PFSK-1 (cell line): Measurements from ENCODE around the gene TAOK3.

Experiments
- FOXP2 ChIP-seq: optimal IDR thresholded peaks from 2 replicates; pipeline ENCODE3; 2011; ENCODE audit warnings: borderline replicate concordance, control low read depth, inconsistent platforms; ENCODE audit not compliant: insufficient read depth; ENCODE audit errors: extremely low read length, extremely low read depth
- POLR2AphosphoS5 ChIP-seq: IDR thresholded peaks from 2 replicates; pipeline ENCODE4 v1.6.1; 2012; ENCODE audit warnings: low read depth, mild to moderate bottlenecking, control low read depth, low read length, moderate library complexity
- SIN3A ChIP-seq: IDR thresholded peaks from 2 replicates; pipeline ENCODE4 v1.6.1; 2012; ENCODE audit warnings: mild to moderate bottlenecking, low read length, moderate library complexity, borderline replicate concordance; ENCODE audit not compliant: insufficient read depth
- TAF1 ChIP-seq: IDR thresholded peaks from 2 replicates; pipeline ENCODE4 v1.6.1; 2012; ENCODE audit warnings: low read length, control low read depth, borderline replicate concordance; ENCODE audit not compliant: insufficient read depth
- TF ChIP-seq, protein P1 (sequence below), 2 experiments: IDR thresholded peaks; 2 replicates each; pipeline versions ENCODE4 v1.6.1 to v1.8.0; 2011 to 2012; ENCODE audit warnings: low read depth in 2 of 2, low read length in 2 of 2, control low read depth in 1 of 2, inconsistent platforms in 1 of 2, mild to moderate bottlenecking in 1 of 2, moderate library complexity in 1 of 2; ENCODE audit not compliant: insufficient read depth in 1 of 2

TAOK3 gene

DNA sequence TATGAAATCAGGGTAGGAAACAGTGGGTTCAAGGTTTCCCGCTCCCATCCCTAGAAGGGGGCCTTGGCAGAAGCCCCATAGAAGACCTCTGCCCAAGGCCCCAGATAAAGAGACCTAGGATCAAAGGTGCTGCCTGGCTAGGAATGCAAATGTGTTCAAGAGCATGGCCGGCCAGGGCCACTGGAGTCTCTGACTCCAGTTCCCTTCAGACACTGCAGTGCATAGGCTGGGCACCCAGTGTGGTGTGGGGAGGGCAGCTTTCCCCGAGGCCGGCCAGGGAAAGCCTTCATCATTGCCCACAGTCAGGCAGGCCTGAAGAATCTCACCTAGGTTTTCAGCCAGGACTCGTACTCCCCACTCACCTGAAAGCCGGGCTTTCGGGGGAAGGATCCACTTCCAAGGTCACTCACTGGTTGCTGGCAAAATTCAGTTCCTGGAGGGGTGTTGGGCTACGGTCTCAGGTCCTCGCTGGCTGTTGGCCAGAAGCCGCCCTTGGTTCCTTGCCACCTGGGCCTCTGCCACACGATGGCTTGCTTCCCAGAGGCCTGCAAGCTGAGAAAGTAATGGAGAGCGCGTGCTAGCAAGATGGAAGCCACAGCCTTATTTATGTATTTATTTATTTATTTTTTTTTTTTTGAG lies 246.5 kb downstream of the TAOK3 start:
- TF ChIP-seq POLR2AphosphoS5 (no peak), FOXP2 (no peak), TAF1 (no peak), SIN3A (no peak)
- TF ChIP-seq, protein P1, sequence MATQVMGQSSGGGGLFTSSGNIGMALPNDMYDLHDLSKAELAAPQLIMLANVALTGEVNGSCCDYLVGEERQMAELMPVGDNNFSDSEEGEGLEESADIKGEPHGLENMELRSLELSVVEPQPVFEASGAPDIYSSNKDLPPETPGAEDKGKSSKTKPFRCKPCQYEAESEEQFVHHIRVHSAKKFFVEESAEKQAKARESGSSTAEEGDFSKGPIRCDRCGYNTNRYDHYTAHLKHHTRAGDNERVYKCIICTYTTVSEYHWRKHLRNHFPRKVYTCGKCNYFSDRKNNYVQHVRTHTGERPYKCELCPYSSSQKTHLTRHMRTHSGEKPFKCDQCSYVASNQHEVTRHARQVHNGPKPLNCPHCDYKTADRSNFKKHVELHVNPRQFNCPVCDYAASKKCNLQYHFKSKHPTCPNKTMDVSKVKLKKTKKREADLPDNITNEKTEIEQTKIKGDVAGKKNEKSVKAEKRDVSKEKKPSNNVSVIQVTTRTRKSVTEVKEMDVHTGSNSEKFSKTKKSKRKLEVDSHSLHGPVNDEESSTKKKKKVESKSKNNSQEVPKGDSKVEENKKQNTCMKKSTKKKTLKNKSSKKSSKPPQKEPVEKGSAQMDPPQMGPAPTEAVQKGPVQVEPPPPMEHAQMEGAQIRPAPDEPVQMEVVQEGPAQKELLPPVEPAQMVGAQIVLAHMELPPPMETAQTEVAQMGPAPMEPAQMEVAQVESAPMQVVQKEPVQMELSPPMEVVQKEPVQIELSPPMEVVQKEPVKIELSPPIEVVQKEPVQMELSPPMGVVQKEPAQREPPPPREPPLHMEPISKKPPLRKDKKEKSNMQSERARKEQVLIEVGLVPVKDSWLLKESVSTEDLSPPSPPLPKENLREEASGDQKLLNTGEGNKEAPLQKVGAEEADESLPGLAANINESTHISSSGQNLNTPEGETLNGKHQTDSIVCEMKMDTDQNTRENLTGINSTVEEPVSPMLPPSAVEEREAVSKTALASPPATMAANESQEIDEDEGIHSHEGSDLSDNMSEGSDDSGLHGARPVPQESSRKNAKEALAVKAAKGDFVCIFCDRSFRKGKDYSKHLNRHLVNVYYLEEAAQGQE (IDR thresholded peaks at IDR 0.05; ENCODE audit: insufficient read depth in 1 of 2, low read depth in 2 of 2, low read length in 2 of 2) = no peak

DNA sequence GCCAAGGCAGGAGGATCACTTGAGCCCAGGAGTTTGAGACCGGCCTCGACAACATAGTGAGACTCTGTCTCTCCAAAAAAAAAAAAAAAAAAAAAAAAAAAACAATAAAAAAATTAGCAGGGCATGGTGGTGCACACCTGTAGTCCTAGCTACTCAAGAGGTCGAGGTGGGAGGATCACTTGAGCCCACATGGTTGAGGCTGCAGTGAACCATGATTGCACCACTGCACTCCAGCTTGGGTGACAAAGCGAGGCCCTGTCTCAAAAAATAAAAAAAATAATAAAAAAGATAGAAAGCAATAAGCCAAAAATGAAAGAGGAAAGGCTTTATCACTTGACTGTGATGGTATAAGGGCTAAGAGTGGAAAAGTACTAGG lies 247.0 kb downstream of the TAOK3 start:
- TF ChIP-seq, protein P1 (IDR thresholded peaks at IDR 0.05; ENCODE audit: insufficient read depth in 1 of 2, low read depth in 2 of 2, low read length in 2 of 2) = no peak
- TF ChIP-seq FOXP2 (no peak), TAF1 (no peak), SIN3A (no peak), POLR2AphosphoS5 (no peak)

DNA sequence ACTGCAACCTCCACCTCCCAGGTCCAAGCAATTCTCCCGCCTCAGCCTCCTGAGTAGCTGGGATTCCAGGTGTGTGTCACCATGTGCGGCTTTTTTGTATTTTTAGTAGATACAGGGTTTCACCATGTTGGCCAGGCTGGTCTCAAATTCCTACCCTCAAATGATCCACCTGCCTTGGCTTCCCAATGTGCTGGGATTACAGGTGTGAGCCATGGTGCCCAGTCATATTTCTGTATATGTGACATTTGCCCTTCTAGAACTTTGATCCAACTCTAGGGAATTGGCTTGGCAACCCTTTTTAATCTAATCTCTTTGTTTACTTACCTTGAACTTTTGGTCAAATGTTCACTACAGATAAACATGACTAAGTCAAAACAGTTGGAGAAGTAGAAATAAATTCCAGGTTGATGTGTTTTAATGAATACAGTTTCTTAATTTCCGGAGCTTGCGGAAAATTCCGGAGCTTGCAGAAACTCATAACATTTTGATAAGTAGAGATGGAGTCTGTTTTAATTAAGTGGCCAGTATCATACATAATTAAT lies 248.3 kb downstream of the TAOK3 start:
- TF ChIP-seq TAF1 = no peak
- no peak for TF ChIP-seq POLR2AphosphoS5
- TF ChIP-seq, protein P1 (IDR thresholded peaks at IDR 0.05; ENCODE audit: insufficient read depth in 1 of 2, low read depth in 2 of 2, low read length in 2 of 2) = no peak
- no peak for TF ChIP-seq SIN3A
- TF ChIP-seq FOXP2 = no peak

DNA sequence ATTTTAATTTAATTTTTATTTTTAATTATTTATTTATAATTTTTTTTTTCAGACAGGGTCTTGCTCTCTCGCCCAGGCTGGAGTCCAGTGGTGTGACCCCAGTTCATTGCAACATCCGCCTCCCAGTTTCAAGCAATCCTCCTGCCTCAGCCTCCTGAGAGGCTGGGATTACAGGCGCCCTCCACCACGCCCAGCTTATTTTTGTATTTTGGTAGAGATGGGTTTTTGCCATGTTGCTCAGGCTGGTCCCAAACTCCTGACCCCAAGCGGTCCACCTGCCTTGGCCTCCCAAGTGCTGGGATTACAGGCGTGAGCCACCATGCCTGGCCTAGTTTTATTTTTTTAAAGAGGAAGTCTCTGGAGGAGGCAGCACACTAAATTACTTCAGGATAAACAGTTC lies 250.4 kb downstream of the TAOK3 start:
- TF ChIP-seq TAF1 = no peak
- TF ChIP-seq, protein P1 (IDR thresholded peaks at IDR 0.05; ENCODE audit: insufficient read depth in 1 of 2, low read depth in 2 of 2, low read length in 2 of 2) = no peak
- TF ChIP-seq SIN3A = no peak
- no peak for TF ChIP-seq FOXP2
- no peak for TF ChIP-seq POLR2AphosphoS5
